H1 (cell line): ENCODE results near the gene ACTG1. TPM values are rescaled to one million over a fixed set of nuclear protein-coding genes. Genes with fewer than 3 reads are reported as not detected.

Source experiments
- BACH1 ChIP-seq: IDR thresholded peaks from 2 replicates; pipeline ENCODE4 v1.6.1; 2012; ENCODE audit warnings: low read length, improper control_type of control experiment
- CREB1 ChIP-seq: IDR thresholded peaks from 2 replicates; pipeline ENCODE4 v1.6.1; 2012; ENCODE audit warnings: inconsistent platforms
- EZH2 ChIP-seq: fragments of 200-600 bp; sonication (generic); IDR thresholded peaks from 2 replicates; pipeline ENCODE4 v1.7.1; 2012; ENCODE audit warnings: low read depth, mild to moderate bottlenecking, moderate library complexity, low read length, inconsistent platforms; ENCODE audit not compliant: severe bottlenecking
- GABPA ChIP-seq: IDR thresholded peaks from 2 replicates; pipeline ENCODE4 v1.6.1; 2011; ENCODE audit warnings: mild to moderate bottlenecking, low read length, moderate library complexity, borderline replicate concordance; ENCODE audit not compliant: insufficient read depth
- HDAC2 ChIP-seq, 2 experiments: fragments of 300-600 bp in 1 of 2; sonication (generic) in 1 of 2; IDR thresholded peaks; 2 replicates each; pipeline ENCODE4 v1.6.1; 2011 to 2012; ENCODE audit warnings: low read depth in 2 of 2, low read length in 2 of 2, mild to moderate bottlenecking in 2 of 2, moderate library complexity in 2 of 2, borderline replicate concordance in 1 of 2, inconsistent platforms in 1 of 2
- POLR2A ChIP-seq, 2 experiments: IDR thresholded peaks; 1 replicate in 1 of 2; 2 replicates in 1 of 2; pipeline ENCODE4 v1.6.1; 2011; ENCODE audit warnings: low read depth in 2 of 2, low read length in 2 of 2, mild to moderate bottlenecking in 2 of 2; ENCODE audit errors: control extremely low read depth in 1 of 2
- RBBP5 ChIP-seq: IDR thresholded peaks from 2 replicates; pipeline ENCODE4 v1.7.1; 2012; ENCODE audit warnings: low read depth, mild to moderate bottlenecking, inconsistent platforms, low read length, moderate library complexity, borderline replicate concordance
- RFX5 ChIP-seq: IDR thresholded peaks from 2 replicates; pipeline ENCODE4 v1.6.1; 2011; ENCODE audit warnings: low read depth, low read length, improper control_type of control experiment, borderline replicate concordance
- TAF7 ChIP-seq: optimal IDR thresholded peaks from 2 replicates; pipeline ENCODE3; 2011; ENCODE audit warnings: low read depth, mild to moderate bottlenecking, inconsistent platforms, low read length, moderate library complexity, borderline replicate concordance
- YY1 ChIP-seq: IDR thresholded peaks from 2 replicates; pipeline ENCODE4 v1.6.1; 2011; ENCODE audit warnings: low read depth, mild to moderate bottlenecking, low read length
- polyA plus RNA-seq, 7 experiments: library from polyadenylated mRNA; depleted of rRNA in 3 of 7; stranded (reverse) in 5 of 7; unstranded in 2 of 7; fragments of >200 nt in 5 of 7; fragments of 200-250 nt in 2 of 7; gene quantifications; 1 replicate in 5 of 7; 2 replicates in 1 of 7; 4 replicates in 1 of 7; pipeline versions ENCODE4 v1.2.1 to v1.2.3, GENCODE V29; 2011 to 2013; ENCODE audit warnings: missing spikeins in 2 of 7, mixed read lengths in 2 of 7
- total RNA-seq: library from RNA; stranded (reverse); fragmentation: NEBNext Ultra II Directional; extraction: Animal tissue kit (Norgen Biotek cat#: 25700); gene quantifications from 2 replicates; pipeline ENCODE4 v1.2.1, GENCODE V29; 2021
- TF ChIP-seq, protein P1 (sequence below): IDR thresholded peaks from 2 replicates; pipeline ENCODE4 v1.6.1; 2011; ENCODE audit warnings: low read length, improper control_type of control experiment
- TF ChIP-seq, protein P2 (sequence below): IDR thresholded peaks from 2 replicates; pipeline ENCODE4 v1.6.1; 2012; ENCODE audit warnings: inconsistent platforms

ACTG1 gene
- total and polyA plus RNA-seq, 2 of the 8 experiments (the other 6 are each of a cell fraction or from before 2014, with no cell fraction given), result 3,535 to 5,010 TPM

DNA sequence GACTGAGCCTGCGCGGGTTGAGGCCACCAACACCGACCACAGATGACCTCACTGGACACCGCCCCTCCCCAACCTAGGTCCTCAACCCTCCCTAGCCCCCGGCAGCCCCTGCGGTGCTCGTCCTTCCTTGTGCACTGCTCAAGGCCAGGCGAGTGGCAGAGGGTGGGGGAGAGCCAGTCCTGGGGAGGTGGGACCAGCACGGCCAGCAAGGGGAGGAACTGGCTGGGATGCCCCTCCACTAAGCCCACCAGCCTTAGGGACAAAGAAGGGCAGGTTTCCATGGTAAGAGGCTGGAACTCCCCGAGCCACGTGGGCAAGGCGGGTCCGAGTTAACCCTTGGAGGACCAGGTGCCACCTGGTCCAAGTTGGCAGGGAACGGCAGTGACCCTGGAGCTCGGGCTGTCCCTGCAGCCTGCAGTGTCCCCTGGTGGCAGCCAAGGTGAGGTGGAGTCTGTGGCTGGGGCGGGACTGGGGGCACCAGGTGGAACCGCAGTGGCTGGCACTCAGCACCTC, 24.8 kb upstream of the ACTG1 start (continued):
- no peak for TF ChIP-seq RBBP5
- TF ChIP-seq POLR2A (IDR thresholded peaks at IDR 0.05; ENCODE audit: control extremely low read depth in 1 of 2, low read depth in 2 of 2, low read length in 2 of 2), result no peak; a peak in 1 of 3 replicates
- TF ChIP-seq, protein P1, sequence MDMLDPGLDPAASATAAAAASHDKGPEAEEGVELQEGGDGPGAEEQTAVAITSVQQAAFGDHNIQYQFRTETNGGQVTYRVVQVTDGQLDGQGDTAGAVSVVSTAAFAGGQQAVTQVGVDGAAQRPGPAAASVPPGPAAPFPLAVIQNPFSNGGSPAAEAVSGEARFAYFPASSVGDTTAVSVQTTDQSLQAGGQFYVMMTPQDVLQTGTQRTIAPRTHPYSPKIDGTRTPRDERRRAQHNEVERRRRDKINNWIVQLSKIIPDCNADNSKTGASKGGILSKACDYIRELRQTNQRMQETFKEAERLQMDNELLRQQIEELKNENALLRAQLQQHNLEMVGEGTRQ, result peak; percentile 74; the same call in 1 of the 2 replicates
- TF ChIP-seq RFX5, result no peak
- TF ChIP-seq HDAC2 (IDR thresholded peaks at IDR 0.05; ENCODE audit: borderline replicate concordance in 1 of 2, low read depth in 2 of 2, low read length in 2 of 2), result no peak; a peak in 1 of 4 replicates
- peak; percentile 5; the same call in 1 of the 2 replicates for TF ChIP-seq BACH1
- TF ChIP-seq YY1, result peak; percentile 31; the same call in 1 of the 2 replicates
- peak; percentile 72 for TF ChIP-seq CREB1
- peak; percentile 80; the same call in 1 of the 2 replicates for TF ChIP-seq GABPA
- no peak for TF ChIP-seq TAF7
- no peak for TF ChIP-seq EZH2
- TF ChIP-seq, protein P2, sequence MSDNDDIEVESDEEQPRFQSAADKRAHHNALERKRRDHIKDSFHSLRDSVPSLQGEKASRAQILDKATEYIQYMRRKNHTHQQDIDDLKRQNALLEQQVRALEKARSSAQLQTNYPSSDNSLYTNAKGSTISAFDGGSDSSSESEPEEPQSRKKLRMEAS, result peak; percentile 97
- TF ChIP-seq, all 59 proteins: peak for 11
